MM.1S (cell line): ENCODE data around the gene SKOR1.

Experiments
- EZH2phosphoT487 ChIP-seq: fragments of 300-600 bp; sonication (generic); IDR thresholded peaks from 2 replicates; pipeline ENCODE4 v1.6.1; 2018; ENCODE audit warnings: antibody characterized with exemption, low read length
- TF ChIP-seq, protein P1 (sequence below): fragments of 300-600 bp; sonication (generic); IDR thresholded peaks from 2 replicates; pipeline ENCODE4 v1.5.1; 2016; ENCODE audit warnings: antibody characterized with exemption, low read length, mixed read lengths

DNA sequence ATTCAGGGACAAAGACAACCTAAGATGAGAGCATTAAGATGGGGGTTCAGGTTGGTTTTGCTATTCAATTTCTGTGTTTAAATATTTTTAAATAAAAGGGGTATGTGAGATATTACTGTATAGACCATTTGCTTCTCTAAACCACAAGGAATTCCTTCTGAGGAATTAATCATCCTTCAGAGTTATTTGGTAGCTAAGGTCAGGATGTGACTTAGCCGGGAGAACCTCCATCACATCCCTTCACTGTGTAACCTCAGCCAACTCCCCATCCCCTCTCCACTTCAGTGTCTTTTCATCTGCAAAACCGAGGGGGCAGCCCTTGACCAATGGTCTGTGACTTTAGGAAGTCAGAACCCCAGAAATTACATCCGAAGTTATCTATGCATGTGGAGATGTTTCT, 48.7 kb upstream of the SKOR1 start:
- TF ChIP-seq, protein P1, sequence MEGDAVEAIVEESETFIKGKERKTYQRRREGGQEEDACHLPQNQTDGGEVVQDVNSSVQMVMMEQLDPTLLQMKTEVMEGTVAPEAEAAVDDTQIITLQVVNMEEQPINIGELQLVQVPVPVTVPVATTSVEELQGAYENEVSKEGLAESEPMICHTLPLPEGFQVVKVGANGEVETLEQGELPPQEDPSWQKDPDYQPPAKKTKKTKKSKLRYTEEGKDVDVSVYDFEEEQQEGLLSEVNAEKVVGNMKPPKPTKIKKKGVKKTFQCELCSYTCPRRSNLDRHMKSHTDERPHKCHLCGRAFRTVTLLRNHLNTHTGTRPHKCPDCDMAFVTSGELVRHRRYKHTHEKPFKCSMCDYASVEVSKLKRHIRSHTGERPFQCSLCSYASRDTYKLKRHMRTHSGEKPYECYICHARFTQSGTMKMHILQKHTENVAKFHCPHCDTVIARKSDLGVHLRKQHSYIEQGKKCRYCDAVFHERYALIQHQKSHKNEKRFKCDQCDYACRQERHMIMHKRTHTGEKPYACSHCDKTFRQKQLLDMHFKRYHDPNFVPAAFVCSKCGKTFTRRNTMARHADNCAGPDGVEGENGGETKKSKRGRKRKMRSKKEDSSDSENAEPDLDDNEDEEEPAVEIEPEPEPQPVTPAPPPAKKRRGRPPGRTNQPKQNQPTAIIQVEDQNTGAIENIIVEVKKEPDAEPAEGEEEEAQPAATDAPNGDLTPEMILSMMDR: no peak
- TF ChIP-seq EZH2phosphoT487: no peak
